Fibroblast of villous mesenchyme (primary cell): ENCODE measurements around the gene M6PR. TPM values are rescaled to one million over a fixed set of nuclear protein-coding genes. Genes with fewer than 3 reads are reported as not detected.

Experiments used
- DNase-seq: peaks from one replicate; pipeline ENCODE4 v3.0.0-alpha.2; 2010; ENCODE audit warnings: low read depth
- H3K4me3 ChIP-seq: 2 replicates; pipeline ENCODE4 v1.5.1; 2011; ENCODE audit warnings: low read depth, mild to moderate bottlenecking, low read length
- total RNA-seq: library from RNA; depleted of rRNA; stranded (reverse); fragments of >200 nt; gene quantifications from 2 replicates; pipeline ENCODE4 v1.2.3, GENCODE V29; 2012
- TF ChIP-seq, protein P1 (sequence below): IDR thresholded peaks from 2 replicates; pipeline ENCODE4 v1.5.1; 2012; ENCODE audit warnings: low read depth, mild to moderate bottlenecking, low read length; ENCODE audit not compliant: insufficient read depth

The M6PR gene
- total RNA-seq, 1 donor: 215 TPM

GRCh38 chr12:8917751-8918150 is 31.7 kb downstream of the M6PR start:
- no peak overlapping the region for H3K4me3 ChIP-seq
- TF ChIP-seq, protein P1, sequence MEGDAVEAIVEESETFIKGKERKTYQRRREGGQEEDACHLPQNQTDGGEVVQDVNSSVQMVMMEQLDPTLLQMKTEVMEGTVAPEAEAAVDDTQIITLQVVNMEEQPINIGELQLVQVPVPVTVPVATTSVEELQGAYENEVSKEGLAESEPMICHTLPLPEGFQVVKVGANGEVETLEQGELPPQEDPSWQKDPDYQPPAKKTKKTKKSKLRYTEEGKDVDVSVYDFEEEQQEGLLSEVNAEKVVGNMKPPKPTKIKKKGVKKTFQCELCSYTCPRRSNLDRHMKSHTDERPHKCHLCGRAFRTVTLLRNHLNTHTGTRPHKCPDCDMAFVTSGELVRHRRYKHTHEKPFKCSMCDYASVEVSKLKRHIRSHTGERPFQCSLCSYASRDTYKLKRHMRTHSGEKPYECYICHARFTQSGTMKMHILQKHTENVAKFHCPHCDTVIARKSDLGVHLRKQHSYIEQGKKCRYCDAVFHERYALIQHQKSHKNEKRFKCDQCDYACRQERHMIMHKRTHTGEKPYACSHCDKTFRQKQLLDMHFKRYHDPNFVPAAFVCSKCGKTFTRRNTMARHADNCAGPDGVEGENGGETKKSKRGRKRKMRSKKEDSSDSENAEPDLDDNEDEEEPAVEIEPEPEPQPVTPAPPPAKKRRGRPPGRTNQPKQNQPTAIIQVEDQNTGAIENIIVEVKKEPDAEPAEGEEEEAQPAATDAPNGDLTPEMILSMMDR: no peak
- peak; percentile 3 for DNase-seq

GRCh38 chr12:8917031-8917430 is 32.4 kb downstream of the M6PR start:
- DNase-seq: no peak
- no peak overlapping the region for H3K4me3 ChIP-seq
- TF ChIP-seq, protein P1: no peak

DNA sequence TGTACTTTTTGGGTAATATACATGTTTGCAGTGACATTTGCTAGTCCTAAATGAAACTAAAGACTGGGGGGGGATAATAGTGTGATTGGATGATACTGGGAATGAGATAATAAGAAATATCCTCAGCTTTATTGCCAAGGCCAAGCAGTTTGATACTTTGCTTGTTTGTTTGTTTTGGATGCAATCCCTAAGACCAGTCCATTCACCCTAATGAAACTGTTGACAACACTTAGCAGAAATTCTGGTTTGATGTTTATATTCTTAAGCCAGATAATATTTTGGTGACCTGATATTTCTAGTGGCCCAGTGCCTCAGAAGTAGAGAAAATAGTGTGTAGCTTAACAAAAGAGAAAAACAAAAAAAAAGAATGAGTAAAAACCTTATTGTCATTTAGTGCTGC is 33.3 kb downstream of the M6PR start:
- TF ChIP-seq, protein P1: no peak
- no peak overlapping the region for H3K4me3 ChIP-seq
- DNase-seq: no peak

DNA sequence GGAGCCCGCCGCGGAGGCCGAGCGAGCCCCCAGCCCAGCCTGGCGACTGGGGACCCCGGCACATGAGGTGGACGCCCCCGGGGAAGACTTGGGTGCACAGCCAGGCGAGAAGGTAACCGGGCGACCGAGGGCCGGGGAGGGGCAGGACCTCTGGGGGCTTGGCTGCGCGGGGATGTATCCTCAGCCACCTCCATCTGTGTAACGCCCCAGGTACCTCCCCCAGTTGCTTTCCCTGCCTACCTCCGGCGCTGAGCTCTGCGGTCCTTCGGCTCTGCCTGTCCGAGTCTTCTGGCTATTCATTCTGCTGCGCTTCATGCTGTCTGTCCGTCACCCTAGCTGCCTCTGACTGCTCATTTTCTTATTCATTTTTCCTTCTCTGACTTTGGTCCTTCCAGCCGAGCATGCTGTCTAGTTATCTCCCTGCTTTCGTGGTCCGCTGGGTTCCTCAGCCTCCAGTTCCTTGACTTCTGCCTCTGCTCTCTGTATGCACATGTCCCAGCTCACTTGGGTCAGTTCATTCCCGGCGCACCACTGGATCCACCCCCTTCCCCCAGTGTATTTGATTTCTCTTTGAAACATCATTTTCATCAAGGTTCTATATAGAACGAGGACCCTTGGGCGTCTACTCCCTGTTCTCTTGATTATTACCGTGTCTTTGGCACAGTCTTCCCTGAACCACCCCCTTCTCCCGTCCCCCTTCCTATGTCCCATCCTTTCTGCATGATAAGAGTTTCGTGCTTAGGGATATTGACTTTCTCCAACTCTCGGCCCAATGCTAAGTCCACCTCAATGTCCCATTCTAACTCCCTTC is 34.5 kb downstream of the M6PR start:
- peak overlapping the region; percentile 72 for H3K4me3 ChIP-seq
- TF ChIP-seq, protein P1: no peak
- peak; percentile 41 for DNase-seq

- DNase-seq: peak; percentile 77
- peak within 1 kb of the TSS; percentile 76 for H3K4me3 ChIP-seq
- TF ChIP-seq, protein P1: peak; percentile 57
These were observed 35.3 kb downstream of the M6PR start, which contains the start of gene PHC1 for GRCh38 chr12:8914033-8914715. PHC1 (plus strand) TSS chr12:8914509; CDS start chr12:8917678, 3,169 bp downstream.

DNA sequence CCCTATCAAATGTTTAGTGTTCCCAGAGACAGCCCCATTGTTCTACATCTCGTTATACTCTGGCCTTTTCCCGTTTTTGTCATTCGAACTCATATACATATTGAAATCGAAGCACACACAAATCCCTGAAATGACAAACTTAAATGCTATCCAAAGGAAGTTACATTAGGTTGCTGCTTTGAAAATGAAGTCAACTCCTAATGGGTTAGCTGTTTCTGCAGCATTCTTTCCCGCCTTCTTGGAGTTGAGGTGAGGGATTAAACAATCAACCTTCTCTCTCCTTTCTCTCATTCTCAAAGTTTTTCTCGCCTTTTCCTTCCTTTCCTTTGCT is 35.8 kb downstream of the M6PR start:
- H3K4me3 ChIP-seq: peak overlapping the region; percentile 76
- DNase-seq: no peak
- TF ChIP-seq, protein P1: no peak
